Body of pancreas (tissue), 4 donors: ENCODE data around the gene CD4. TPM values are rescaled to one million over a fixed set of nuclear protein-coding genes. Genes with fewer than 3 reads are reported as not detected.

Experiments
- ATAC-seq: fragments of 150-250 bp; one replicate; pipeline ENCODE4 v1.9.1; 2016
- DNase-seq, 4 donors: peaks; one replicate each; pipeline ENCODE4 v3.0.0-alpha.2; 2019
- H3K27ac ChIP-seq, 4 donors: fragments of 200-600 bp; sonication (generic); 1 replicate in 3 of 4; 2 replicates in 1 of 4; pipeline versions ENCODE4 v1.5.1 to v1.6.1; 2016 to 2019; ENCODE audit warnings: mild to moderate bottlenecking in 1 of 4, mixed read lengths in 1 of 4, moderate library complexity in 1 of 4
- H3K27me3 ChIP-seq, 2 donors: fragments of 200-600 bp; sonication (generic); one replicate each; pipeline ENCODE4 v1.6.0; 2016; ENCODE audit warnings: mild to moderate bottlenecking in 1 of 2
- H3K36me3 ChIP-seq, 2 donors: fragments of 200-600 bp; sonication (generic); replicated peaks in 1 of 2; 2 replicates each; pipeline ENCODE4 v1.5.1; 2016; ENCODE audit warnings: low read depth in 2 of 2; ENCODE audit not compliant: insufficient read depth in 1 of 2
- H3K4me1 ChIP-seq: fragments of 200-600 bp; sonication (generic); one replicate; pipeline ENCODE4 v1.6.0; 2016
- H3K4me3 ChIP-seq, 2 donors: fragments of 200-600 bp; sonication (generic); 1 replicate in 1 of 2; 2 replicates in 1 of 2; pipeline ENCODE4 v1.5.1; 2016 to 2019
- H3K9me3 ChIP-seq, 3 donors: fragments of 200-600 bp; sonication (generic); 1 replicate in 2 of 3; 2 replicates in 1 of 3; pipeline ENCODE4 v1.5.1; 2016
- CTCF ChIP-seq, 7 experiments: fragments of 450-650 bp in 4 of 7; fragments of 200-600 bp in 3 of 7; sonication (generic) in 3 of 7; IDR thresholded peaks; one replicate each; pipeline ENCODE4 v1.5.1; 2016 to 2019; ENCODE audit warnings: antibody characterized with exemption in 7 of 7
- POLR2A ChIP-seq, 3 donors: fragments of 450-650 bp; IDR thresholded peaks; one replicate each; pipeline ENCODE4 v1.6.1; 2016; ENCODE audit warnings: antibody characterized with exemption in 3 of 3, mild to moderate bottlenecking in 2 of 3
- WGBS, 2 donors: methylation state at CpG; one replicate each; pipeline ENCODE4 v1.1.5; 2017; 5-methylcytosine and 5-hydroxymethylcytosine counted together
- intact Hi-C: fragments of 100-400 bp; cut with DNase I; formaldehyde crosslinking; loops from one replicate; pipeline ENCODE4 v1.15.1; 2023
- total RNA-seq, 2 donors: library from RNA; depleted of rRNA; stranded (reverse); fragments of >200 nt; gene quantifications; one replicate each; pipeline ENCODE4 v1.1.0, GENCODE V29; 2016

The CD4 gene
- total RNA-seq, 2 donors from 2014 or later = 3.0 to 5.2 TPM

- intact Hi-C loops = no loop called here
- peaks cover 6% of the 10 kb centered on the region for H3K4me1 ChIP-seq
- no peaks in the 10 kb centered on the region for H3K9me3 ChIP-seq
- ATAC-seq = no peak
- H3K27ac ChIP-seq = no peak overlapping the region
- no peak for DNase-seq
- 55 to 65% methylated on average over 8 of the region's 8 CpGs for WGBS, 2 donors
- H3K4me3 ChIP-seq = no peak overlapping the region
- no peaks in the 10 kb centered on the region for H3K36me3 ChIP-seq
- TF ChIP-seq CTCF (IDR thresholded peaks at IDR 0.05) = no peak
- no peak for TF ChIP-seq POLR2A (IDR thresholded peaks at IDR 0.05)
- peaks cover 0 to 5% of the 10 kb centered on the region in 2 donors for H3K27me3 ChIP-seq
Measured at GRCh38 chr12:6817098-6817497, 27.8 kb downstream of the CD4 start.

- intact Hi-C loops = no loop called here
- H3K36me3 ChIP-seq = no peaks in the 10 kb centered on the region
- peaks cover 7% of the 10 kb centered on the region for H3K4me1 ChIP-seq
- peaks cover 0 to 8% of the 10 kb centered on the region in 2 donors for H3K27me3 ChIP-seq
- ATAC-seq (no peak), DNase-seq (no peak)
- H3K9me3 ChIP-seq = no peaks in the 10 kb centered on the region
- H3K27ac ChIP-seq = no peak overlapping the region
- no peak overlapping the region for H3K4me3 ChIP-seq
- WGBS, 2 donors = 74 to 89% methylated on average over 20 of the region's 20 CpGs
- no peak for TF ChIP-seq CTCF (IDR thresholded peaks at IDR 0.05)
- no peak for TF ChIP-seq POLR2A (IDR thresholded peaks at IDR 0.05)
Measured at GRCh38 chr12:6817662-6818157, 28.4 kb downstream of the CD4 start.

- Histone ChIP-seq H3K4me1 (peaks cover 7% of the 10 kb centered on the region), H3K9me3 (no peaks in the 10 kb centered on the region), H3K27ac (no peak overlapping the region), H3K4me3 (no peak overlapping the region), H3K27me3 (peaks cover 0 to 8% of the 10 kb centered on the region in 2 donors), H3K36me3 (no peaks in the 10 kb centered on the region)
- WGBS, 2 donors = 41 to 58% methylated on average over 2 to 10 of the region's 10 CpGs
- ATAC-seq (peak; percentile 17), DNase-seq (peak in 2 of 4 donors; percentile 43 to 44)
- intact Hi-C loops = no loop called here
- TF ChIP-seq CTCF (IDR thresholded peaks at IDR 0.05) (no peak), POLR2A (IDR thresholded peaks at IDR 0.05) (no peak)
Measured at GRCh38 chr12:6818222-6818621, 28.9 kb downstream of the CD4 start.

GRCh38 chr12:6818645-6819044, 29.3 kb downstream of the CD4 start:
- Histone ChIP-seq H3K4me3 (no peak overlapping the region), H3K9me3 (no peaks in the 10 kb centered on the region), H3K4me1 (peaks cover 7% of the 10 kb centered on the region), H3K27ac (no peak overlapping the region), H3K27me3 (peaks cover 0 to 8% of the 10 kb centered on the region in 2 donors), H3K36me3 (no peaks in the 10 kb centered on the region)
- intact Hi-C loops = no loop called here
- WGBS, 2 donors = 67 to 74% methylated on average over 5 of the region's 5 CpGs
- TF ChIP-seq POLR2A (IDR thresholded peaks at IDR 0.05) (no peak), CTCF (IDR thresholded peaks at IDR 0.05) (no peak)
- no peak for ATAC-seq
- DNase-seq = no peak
